ENCODE data around the gene METRNL.

Gene METRNL

GRCh38 chr17:83125515-83126274 lies 46.3 kb downstream of the METRNL start:
- TF ChIP-seq, protein P1, sequence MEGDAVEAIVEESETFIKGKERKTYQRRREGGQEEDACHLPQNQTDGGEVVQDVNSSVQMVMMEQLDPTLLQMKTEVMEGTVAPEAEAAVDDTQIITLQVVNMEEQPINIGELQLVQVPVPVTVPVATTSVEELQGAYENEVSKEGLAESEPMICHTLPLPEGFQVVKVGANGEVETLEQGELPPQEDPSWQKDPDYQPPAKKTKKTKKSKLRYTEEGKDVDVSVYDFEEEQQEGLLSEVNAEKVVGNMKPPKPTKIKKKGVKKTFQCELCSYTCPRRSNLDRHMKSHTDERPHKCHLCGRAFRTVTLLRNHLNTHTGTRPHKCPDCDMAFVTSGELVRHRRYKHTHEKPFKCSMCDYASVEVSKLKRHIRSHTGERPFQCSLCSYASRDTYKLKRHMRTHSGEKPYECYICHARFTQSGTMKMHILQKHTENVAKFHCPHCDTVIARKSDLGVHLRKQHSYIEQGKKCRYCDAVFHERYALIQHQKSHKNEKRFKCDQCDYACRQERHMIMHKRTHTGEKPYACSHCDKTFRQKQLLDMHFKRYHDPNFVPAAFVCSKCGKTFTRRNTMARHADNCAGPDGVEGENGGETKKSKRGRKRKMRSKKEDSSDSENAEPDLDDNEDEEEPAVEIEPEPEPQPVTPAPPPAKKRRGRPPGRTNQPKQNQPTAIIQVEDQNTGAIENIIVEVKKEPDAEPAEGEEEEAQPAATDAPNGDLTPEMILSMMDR (IDR thresholded peaks at IDR 0.05; ENCODE audit: low read depth, low read length): no peak
- no peak overlapping the region for H3K4me3 ChIP-seq (ENCODE audit: low read depth, low read length)

DNA sequence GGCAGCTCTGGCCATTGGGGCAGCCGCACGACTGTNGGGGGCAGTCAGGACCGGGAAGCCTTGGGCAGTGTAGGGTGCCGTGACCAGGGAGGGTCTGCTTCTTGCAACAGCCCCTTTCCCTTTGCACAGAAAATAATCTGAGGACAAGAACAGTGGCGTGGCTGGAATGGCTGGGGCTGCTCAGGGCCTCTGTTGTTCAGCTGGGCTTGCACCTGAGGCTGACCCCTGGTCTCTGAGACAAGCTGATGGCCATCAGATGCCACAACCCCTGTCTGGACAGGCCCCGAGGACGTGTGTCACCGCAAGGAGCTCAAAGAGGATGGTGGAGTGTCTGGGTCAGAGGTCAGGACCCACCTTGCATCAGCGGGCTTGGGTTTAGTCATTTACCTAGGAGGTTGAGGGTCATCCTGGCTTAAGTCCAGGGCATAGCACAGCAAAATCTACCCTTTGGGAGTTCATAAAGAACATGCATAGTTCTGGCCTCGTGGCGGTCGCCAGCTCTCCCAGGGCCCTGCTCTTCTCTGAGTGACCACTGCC lies 46.9 kb downstream of the METRNL start:
- no peak overlapping the region for H3K4me3 ChIP-seq (ENCODE audit: low read depth, low read length)
- TF ChIP-seq, protein P1 (IDR thresholded peaks at IDR 0.05; ENCODE audit: low read depth, low read length): no peak

DNA sequence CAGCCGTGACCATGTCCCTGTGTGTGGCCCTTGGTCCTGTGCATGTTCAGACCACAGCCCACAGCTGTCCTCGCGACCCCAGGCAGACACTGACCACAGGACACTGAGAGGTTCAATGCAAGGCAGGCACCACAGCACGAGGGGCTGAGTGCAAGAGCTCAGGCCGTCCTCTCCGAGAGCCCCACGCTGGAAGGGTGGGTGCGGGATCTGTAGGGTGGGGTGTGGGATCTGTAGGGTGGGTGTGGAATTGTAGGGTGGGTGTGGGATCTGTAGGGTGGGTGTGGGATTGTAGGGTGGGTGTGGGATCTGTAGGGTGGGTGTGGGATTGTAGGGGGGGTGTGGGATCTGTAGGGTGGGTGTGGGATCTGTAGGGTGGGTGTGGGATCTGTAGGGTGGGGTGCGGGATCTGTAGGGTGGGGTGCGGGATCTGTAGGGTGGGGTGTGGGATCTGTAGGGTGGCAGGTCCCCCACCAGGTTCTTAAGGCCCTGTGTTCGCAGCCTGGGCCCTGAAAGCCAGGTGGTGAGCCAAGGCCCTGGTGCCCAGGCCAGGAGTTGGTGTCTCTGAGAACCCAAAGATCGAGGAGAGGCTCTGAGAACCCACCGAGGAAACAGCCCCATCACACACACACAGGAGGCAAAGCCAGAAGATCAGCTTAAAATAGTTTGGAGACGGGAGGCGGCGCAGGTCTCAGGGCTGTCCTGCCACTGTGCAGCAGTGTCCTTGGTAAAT lies 48.2 kb downstream of the METRNL start:
- H3K4me3 ChIP-seq (ENCODE audit: low read depth, low read length): no peak overlapping the region
- TF ChIP-seq, protein P1 (IDR thresholded peaks at IDR 0.05; ENCODE audit: low read depth, low read length): no peak

DNA sequence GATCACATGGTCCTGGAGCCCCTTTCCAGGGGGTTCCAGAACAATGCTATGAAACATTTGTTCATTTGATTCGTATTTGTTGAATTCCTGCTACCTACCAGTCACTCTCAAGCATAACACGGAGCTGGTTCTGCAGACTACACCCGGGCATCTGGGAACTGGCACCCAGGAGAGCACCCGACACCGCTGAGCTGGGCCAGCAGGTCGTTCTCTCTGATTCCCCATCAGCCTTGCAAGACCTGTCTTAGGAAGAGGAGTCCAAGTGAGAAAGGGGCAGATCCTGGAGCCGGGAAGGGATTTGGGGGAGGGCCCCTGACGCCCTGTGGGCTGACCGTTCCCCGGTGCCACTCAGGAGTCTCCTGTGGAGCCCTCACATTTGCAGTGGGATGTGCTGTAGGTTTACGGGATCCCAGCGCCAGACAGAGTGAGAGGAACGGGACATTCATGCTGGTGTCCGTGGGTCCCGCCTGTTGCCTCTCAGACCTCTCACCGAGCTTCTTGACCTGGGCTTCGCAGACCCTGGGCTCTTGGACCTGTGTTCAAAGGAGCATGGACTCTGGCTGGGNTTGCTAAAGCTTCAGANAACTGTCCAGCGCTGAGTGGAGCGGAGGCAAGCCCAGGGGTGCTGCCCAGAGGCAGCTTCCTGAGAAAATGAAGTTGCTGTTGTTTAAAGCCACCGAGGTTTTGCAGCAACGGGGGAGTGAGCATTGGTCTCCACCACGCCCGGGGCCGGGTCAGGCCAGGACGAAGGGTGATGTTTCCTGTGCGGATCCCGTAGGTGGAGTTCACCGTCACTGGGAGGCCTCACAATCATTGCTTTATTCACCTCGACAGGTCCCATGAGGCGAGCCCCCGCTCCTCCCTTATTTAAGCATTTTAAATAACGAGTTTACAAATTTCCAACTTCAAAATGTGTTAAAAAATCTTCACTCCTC lies 49.2 kb downstream of the METRNL start:
- H3K4me3 ChIP-seq (ENCODE audit: low read depth, low read length): no peak overlapping the region

GRCh38 chr17:83129676-83130075 lies 50.3 kb downstream of the METRNL start:
- TF ChIP-seq, protein P1 (IDR thresholded peaks at IDR 0.05; ENCODE audit: low read depth, low read length): no peak

More for the DNA sequence above, 49.2 kb downstream of the METRNL start:
- TF ChIP-seq, protein P1 (IDR thresholded peaks at IDR 0.05; ENCODE audit: low read depth, low read length): no peak

DNA sequence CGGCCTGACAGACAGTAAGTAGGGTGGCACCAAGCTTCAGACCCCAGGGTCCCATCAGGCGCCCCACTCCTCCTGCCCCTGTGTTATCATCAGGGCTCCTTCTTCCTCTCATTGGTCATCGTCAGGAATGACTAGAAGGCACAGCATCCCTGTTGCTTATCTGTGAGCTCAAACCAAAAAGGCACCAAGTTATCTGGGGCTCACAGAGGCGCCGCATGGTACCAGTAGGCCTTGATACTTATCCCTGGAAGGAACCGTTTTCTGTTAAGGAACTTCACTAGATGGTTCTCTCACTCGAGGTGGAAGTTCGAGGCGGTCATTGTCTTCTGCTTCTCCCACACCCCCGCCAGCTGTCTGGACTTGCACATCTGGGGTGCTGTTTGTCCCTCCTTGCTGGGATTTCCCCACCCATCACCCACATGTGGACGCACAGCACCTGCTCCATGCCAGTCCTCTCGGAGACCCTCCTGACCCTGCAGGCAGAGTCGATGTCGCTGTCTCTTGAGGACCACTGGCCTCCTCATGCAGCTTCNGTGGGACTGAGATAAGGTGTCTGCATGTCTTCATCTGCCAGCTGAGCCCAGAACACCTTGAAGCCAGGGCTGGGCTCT lies 52.1 kb downstream of the METRNL start:
- H3K4me3 ChIP-seq (ENCODE audit: low read depth, low read length): no peak overlapping the region
- TF ChIP-seq, protein P1 (IDR thresholded peaks at IDR 0.05; ENCODE audit: low read depth, low read length): no peak

More at GRCh38 chr17:83129676-83130075, 50.3 kb downstream of the METRNL start:
- H3K4me3 ChIP-seq (ENCODE audit: low read depth, low read length): no peak overlapping the region

Data from WI38 (cell line).